Mesendoderm (in vitro differentiated cells): ENCODE results near the gene SRC.

Experiments
- DNase-seq: peaks from one replicate; pipeline ENCODE4 v3.0.0; 2013
- H2AK5ac ChIP-seq: 2 replicates; pipeline ENCODE4 v1.6.1; 2013; ENCODE audit warnings: low read length, inconsistent platforms
- H2BK120ac ChIP-seq: 2 replicates; pipeline ENCODE4 v1.6.1; 2013; ENCODE audit warnings: low read depth, mild to moderate bottlenecking, low read length, moderate library complexity, mixed read lengths
- H2BK15ac ChIP-seq: replicated peaks from 2 replicates; pipeline ENCODE4 v1.6.1; 2013; ENCODE audit warnings: low read depth, mild to moderate bottlenecking, moderate library complexity
- H2BK5ac ChIP-seq: 2 replicates; pipeline ENCODE4 v1.6.1; 2013; ENCODE audit warnings: low read length, inconsistent platforms
- H3K18ac ChIP-seq: 2 replicates; pipeline ENCODE4 v1.6.1; 2013; ENCODE audit warnings: mild to moderate bottlenecking, low read length, mixed read lengths
- H3K23ac ChIP-seq: one replicate; pipeline ENCODE4 v1.6.1; 2013; ENCODE audit warnings: low read length
- H3K27ac ChIP-seq: 2 replicates; pipeline ENCODE4 v1.5.1; 2013; ENCODE audit warnings: low read depth, mild to moderate bottlenecking, inconsistent platforms, low read length, moderate library complexity
- H3K27me3 ChIP-seq: 2 replicates; pipeline ENCODE4 v1.6.1; 2013; ENCODE audit warnings: low read length, control low read depth, mild to moderate bottlenecking, inconsistent platforms; ENCODE audit not compliant: insufficient read depth, poor library complexity
- H3K36me3 ChIP-seq: 2 replicates; pipeline ENCODE4 v1.6.1; 2013; ENCODE audit warnings: low read length, inconsistent platforms; ENCODE audit not compliant: control insufficient read depth, insufficient read depth
- H3K4ac ChIP-seq: one replicate; pipeline ENCODE4 v1.6.1; 2013; ENCODE audit warnings: low read depth, mild to moderate bottlenecking, low read length, moderate library complexity
- H3K4me1 ChIP-seq: 2 replicates; pipeline ENCODE4 v1.6.1; 2013; ENCODE audit warnings: low read depth, low read length, inconsistent platforms; ENCODE audit not compliant: control insufficient read depth
- H3K4me2 ChIP-seq: 2 replicates; pipeline ENCODE4 v1.6.1; 2013; ENCODE audit warnings: low read length
- H3K4me3 ChIP-seq: 2 replicates; pipeline ENCODE4 v1.5.1; 2013; ENCODE audit warnings: mild to moderate bottlenecking, low read length
- H3K56ac ChIP-seq: one replicate; pipeline ENCODE4 v1.6.1; 2013; ENCODE audit warnings: low read length
- H3K79me1 ChIP-seq: 2 replicates; pipeline ENCODE4 v1.6.1; 2013; ENCODE audit warnings: low read length, inconsistent platforms
- H3K79me2 ChIP-seq: 2 replicates; pipeline ENCODE4 v1.6.1; 2013; ENCODE audit warnings: mild to moderate bottlenecking, low read length; ENCODE audit not compliant: control insufficient read depth, insufficient read depth
- H3K9ac ChIP-seq: 2 replicates; pipeline ENCODE4 v1.6.1; 2013; ENCODE audit warnings: low read length, inconsistent platforms
- H4K5ac ChIP-seq: one replicate; pipeline ENCODE4 v1.6.1; 2013; ENCODE audit warnings: low read length
- H4K8ac ChIP-seq: one replicate; pipeline ENCODE4 v1.6.1; 2013; ENCODE audit warnings: low read depth, mild to moderate bottlenecking, control low read depth, low read length, moderate library complexity
- WGBS: extraction: QIAGEN DNeasy Blood & Tissue Kit; methylation state at CpG from one replicate; pipeline ENCODE4 v1.1.7; 2013; ENCODE audit warnings: low lambda C conversion rate, missing lambda C conversion rate; ENCODE audit not compliant: insufficient coverage; ENCODE audit errors: extremely low coverage; 5-methylcytosine and 5-hydroxymethylcytosine counted together

SRC gene

GRCh38 chr20:37413379-37413778, 67.4 kb downstream of the SRC start:
- no peak overlapping the region for H3K4me3 ChIP-seq
- DNase-seq, result no peak
- no peak overlapping the region for H3K4me2 ChIP-seq
- H3K79me2 ChIP-seq, result no peaks in the 10 kb centered on the region
- H3K56ac ChIP-seq, result no peak overlapping the region
- no peak overlapping the region for H3K27ac ChIP-seq
- peaks cover 3% of the 10 kb centered on the region for H3K27me3 ChIP-seq
- H2AK5ac ChIP-seq, result no peak overlapping the region
- H3K23ac ChIP-seq, result no peak overlapping the region
- H2BK15ac ChIP-seq, result no peak overlapping the region
- no peak overlapping the region for H3K9ac ChIP-seq
- H3K79me1 ChIP-seq, result no peaks in the 10 kb centered on the region
- H3K4ac ChIP-seq, result no peak overlapping the region
- no CpG with 5 or more reads among the region's 9 CpGs for WGBS
- H3K36me3 ChIP-seq, result no peaks in the 10 kb centered on the region
- no peak overlapping the region for H4K8ac ChIP-seq
- H3K18ac ChIP-seq, result no peak overlapping the region
- H2BK5ac ChIP-seq, result no peak overlapping the region
- no peak overlapping the region for H2BK120ac ChIP-seq
- no peak overlapping the region for H4K5ac ChIP-seq
- no peaks in the 10 kb centered on the region for H3K4me1 ChIP-seq

- no peak overlapping the region for H4K5ac ChIP-seq
- no CpG with 5 or more reads among the region's 29 CpGs for WGBS
These were observed 68.5 kb downstream of the SRC start for GRCh38 chr20:37414224-37415035.

GRCh38 chr20:37415118-37416085, 69.5 kb downstream of the SRC start:
- Histone ChIP-seq H3K4ac (no peak overlapping the region), H3K4me2 (no peak overlapping the region), H3K27ac (no peak overlapping the region), H4K8ac (no peak overlapping the region), H3K18ac (no peak overlapping the region), H3K79me2 (no peaks in the 10 kb centered on the region), H3K23ac (no peak overlapping the region), H3K4me3 (no peak overlapping the region), H2AK5ac (no peak overlapping the region), H3K56ac (no peak overlapping the region), H4K5ac (no peak overlapping the region), H2BK120ac (no peak overlapping the region), H2BK15ac (no peak overlapping the region), H3K27me3 (peaks cover 3% of the 10 kb centered on the region), H3K79me1 (no peaks in the 10 kb centered on the region), H3K36me3 (no peaks in the 10 kb centered on the region), H2BK5ac (no peak overlapping the region), H3K9ac (no peak overlapping the region), H3K4me1 (no peaks in the 10 kb centered on the region)
- WGBS, result no CpG with 5 or more reads among the region's 30 CpGs
- DNase-seq, result no peak

More at GRCh38 chr20:37414224-37415035, 68.5 kb downstream of the SRC start:
- H2BK120ac ChIP-seq, result no peak overlapping the region
- no peak overlapping the region for H3K4ac ChIP-seq
- H3K23ac ChIP-seq, result no peak overlapping the region
- no peak overlapping the region for H2BK15ac ChIP-seq
- no peak overlapping the region for H3K9ac ChIP-seq
- H2AK5ac ChIP-seq, result no peak overlapping the region
- H3K27me3 ChIP-seq, result peaks cover 3% of the 10 kb centered on the region
- no peak overlapping the region for H3K27ac ChIP-seq
- no peak overlapping the region for H3K18ac ChIP-seq
- H3K4me1 ChIP-seq, result no peaks in the 10 kb centered on the region
- no peaks in the 10 kb centered on the region for H3K36me3 ChIP-seq
- H3K4me3 ChIP-seq, result no peak overlapping the region
- no peaks in the 10 kb centered on the region for H3K79me1 ChIP-seq
- H3K4me2 ChIP-seq, result no peak overlapping the region
- H3K56ac ChIP-seq, result peak overlapping the region; percentile 0
- no peak overlapping the region for H2BK5ac ChIP-seq
- DNase-seq, result no peak
- no peak overlapping the region for H4K8ac ChIP-seq
- no peaks in the 10 kb centered on the region for H3K79me2 ChIP-seq

GRCh38 chr20:37416100-37416847, 70.3 kb downstream of the SRC start:
- DNase-seq, result no peak
- Histone ChIP-seq H4K8ac (no peak overlapping the region), H3K4me1 (no peaks in the 10 kb centered on the region), H3K4me3 (no peak overlapping the region), H2BK120ac (no peak overlapping the region), H3K56ac (no peak overlapping the region), H3K23ac (no peak overlapping the region), H3K4ac (no peak overlapping the region), H4K5ac (no peak overlapping the region), H3K36me3 (no peaks in the 10 kb centered on the region), H2AK5ac (no peak overlapping the region), H3K9ac (no peak overlapping the region), H2BK15ac (no peak overlapping the region), H3K4me2 (no peak overlapping the region), H3K27me3 (peaks cover 3% of the 10 kb centered on the region), H3K79me2 (no peaks in the 10 kb centered on the region), H3K18ac (no peak overlapping the region), H3K27ac (no peak overlapping the region), H3K79me1 (no peaks in the 10 kb centered on the region), H2BK5ac (no peak overlapping the region)
- no CpG with 5 or more reads among the region's 27 CpGs for WGBS

- H3K4me2 ChIP-seq, result no peak overlapping the region
- no peaks in the 10 kb centered on the region for H3K79me1 ChIP-seq
- H3K79me2 ChIP-seq, result no peaks in the 10 kb centered on the region
- no peak for DNase-seq
- H3K9ac ChIP-seq, result no peak overlapping the region
- no peak overlapping the region for H3K56ac ChIP-seq
- H3K27me3 ChIP-seq, result peaks cover 3% of the 10 kb centered on the region
- no peak overlapping the region for H3K23ac ChIP-seq
- H3K27ac ChIP-seq, result no peak overlapping the region
- H3K4ac ChIP-seq, result no peak overlapping the region
- H3K18ac ChIP-seq, result no peak overlapping the region
- H3K36me3 ChIP-seq, result no peaks in the 10 kb centered on the region
- H4K5ac ChIP-seq, result no peak overlapping the region
- no peak overlapping the region for H2BK15ac ChIP-seq
- H3K4me1 ChIP-seq, result no peaks in the 10 kb centered on the region
- H2BK5ac ChIP-seq, result no peak overlapping the region
- no peak overlapping the region for H4K8ac ChIP-seq
- H2AK5ac ChIP-seq, result no peak overlapping the region
- WGBS, result no CpG with 5 or more reads among the region's 22 CpGs
- no peak overlapping the region for H3K4me3 ChIP-seq
- H2BK120ac ChIP-seq, result no peak overlapping the region
These were observed 71.1 kb downstream of the SRC start for GRCh38 chr20:37416848-37417616.
